K562 (cell line): Measurements from ENCODE around the gene CREB3L2. TPM values are rescaled to one million over a fixed set of nuclear protein-coding genes. Genes with fewer than 3 reads are reported as not detected.

Experiments
- ARID2 ChIP-seq: fragments of 450-650 bp; IDR thresholded peaks from 2 replicates; pipeline ENCODE4 v1.6.1; 2017; ENCODE audit warnings: antibody characterized with exemption, mild to moderate bottlenecking
- BRCA1 ChIP-seq, 2 experiments: fragments of 450-650 bp in 1 of 2; sonication (generic) in 1 of 2; formaldehyde crosslinking in 1 of 2; IDR thresholded peaks; 2 replicates each; pipeline versions ENCODE4 v1.5.0 to v1.6.1; 2017 to 2020; ENCODE audit warnings: mild to moderate bottlenecking in 1 of 2, missing genetic modification reagents in 1 of 2
- DACH1 ChIP-seq: fragments of 450-650 bp; IDR thresholded peaks from 2 replicates; pipeline ENCODE4 v1.6.1; 2018; ENCODE audit not compliant: partially characterized antibody
- ESRRB ChIP-seq: fragments of 250-450 bp; sonication (Bioruptor Pico); IDR thresholded peaks from 2 replicates; pipeline ENCODE4 v1.5.0; 2020; ENCODE audit warnings: mild to moderate bottlenecking, moderate library complexity, borderline replicate concordance
- FIP1L1 ChIP-seq: fragments of 200-400 bp; formaldehyde crosslinking; IDR thresholded peaks from 2 replicates; pipeline ENCODE4 v1.6.1; 2018; ENCODE audit warnings: mild to moderate bottlenecking, low read depth, low read length; ENCODE audit not compliant: poor library complexity, severe bottlenecking
- FOXK2 ChIP-seq, 2 experiments: fragments of 450-650 bp; IDR thresholded peaks in 1 of 2; conservative IDR thresholded peaks in 1 of 2; 2 replicates each; pipeline ENCODE4 v1.6.1; 2016; ENCODE audit warnings: low read depth in 2 of 2, mild to moderate bottlenecking in 1 of 2
- GTF2E2 ChIP-seq: fragments of 200-800 bp; sonication (Bioruptor generic); IDR thresholded peaks from 2 replicates; pipeline ENCODE4 v1.6.1; 2016; ENCODE audit warnings: missing genetic modification characterization, missing compliant biosample characterization
- HNRNPK ChIP-seq: fragments of 200-400 bp; formaldehyde crosslinking; IDR thresholded peaks from one replicate; pipeline ENCODE4 v1.6.1; 2018; ENCODE audit warnings: mild to moderate bottlenecking, low read depth, low read length; ENCODE audit not compliant: poor library complexity, severe bottlenecking
- KDM5B ChIP-seq: fragments of 200-600 bp; sonication (generic); IDR thresholded peaks from 2 replicates; pipeline ENCODE4 v1.6.1; 2012; ENCODE audit warnings: low read depth, mild to moderate bottlenecking, moderate library complexity, low read length, control low read depth, inconsistent platforms; ENCODE audit not compliant: insufficient replicate concordance
- MXD1 ChIP-seq: fragments of 250-450 bp; sonication (Bioruptor Pico); IDR thresholded peaks from 2 replicates; pipeline ENCODE4 v1.8.0; 2021; ENCODE audit warnings: borderline replicate concordance, mild to moderate bottlenecking, moderate library complexity; ENCODE audit not compliant: poor library complexity, severe bottlenecking
- NFE2 ChIP-seq: IDR thresholded peaks from 2 replicates; pipeline ENCODE4 v1.6.1; 2014; ENCODE audit warnings: antibody characterized with exemption, low read depth
- NR2C1 ChIP-seq, 2 experiments: fragments of 450-650 bp; IDR thresholded peaks; 2 replicates each; pipeline ENCODE4 v1.6.1; 2017; ENCODE audit warnings: mild to moderate bottlenecking in 2 of 2, antibody characterized with exemption in 1 of 2, inconsistent platforms in 1 of 2, missing compliant biosample characterization in 1 of 2, missing genetic modification characterization in 1 of 2
- PURB ChIP-seq: sonication (generic); formaldehyde crosslinking; IDR thresholded peaks from 2 replicates; pipeline ENCODE4 v1.9.0; 2021; ENCODE audit warnings: low read depth, mild to moderate bottlenecking, missing genetic modification reagents
- RAD51 ChIP-seq: fragments of 450-650 bp; IDR thresholded peaks from 2 replicates; pipeline ENCODE4 v1.7.1; 2016; ENCODE audit warnings: low read depth, mild to moderate bottlenecking, borderline replicate concordance
- TARDBP ChIP-seq: fragments of 450-650 bp; IDR thresholded peaks from 2 replicates; pipeline ENCODE4 v1.6.1; 2016
- TGIF2 ChIP-seq: sonication (generic); formaldehyde crosslinking; IDR thresholded peaks from 2 replicates; pipeline ENCODE4 v1.8.1; 2022; ENCODE audit warnings: mild to moderate bottlenecking, missing genetic modification reagents, moderate library complexity
- XRCC3 ChIP-seq: fragments of 450-650 bp; IDR thresholded peaks from 2 replicates; pipeline ENCODE4 v1.6.1; 2017; ENCODE audit warnings: mild to moderate bottlenecking, moderate library complexity
- ZBTB1 ChIP-seq: sonication (generic); formaldehyde crosslinking; IDR thresholded peaks from 2 replicates; pipeline ENCODE4 v1.8.1; 2023; ENCODE audit warnings: missing genetic modification reagents, low read depth, mild to moderate bottlenecking, borderline replicate concordance
- ZNF146 ChIP-seq: IDR thresholded peaks from one replicate; pipeline ENCODE4 v1.6.1; 2018; ENCODE audit warnings: missing compliant biosample characterization; ENCODE audit not compliant: unreplicated experiment
- ZNF175 ChIP-seq: fragments of 200-800 bp; sonication (Bioruptor generic); IDR thresholded peaks from 2 replicates; pipeline ENCODE4 v1.6.1; 2016; ENCODE audit warnings: low read depth, mild to moderate bottlenecking, missing genetic modification characterization, missing compliant biosample characterization
- ZNF212 ChIP-seq: fragments of 450-650 bp; formaldehyde crosslinking; IDR thresholded peaks from 2 replicates; pipeline ENCODE4 v1.4.0; 2020; ENCODE audit warnings: mild to moderate bottlenecking
- ZNF217 ChIP-seq: sonication (generic); formaldehyde crosslinking; IDR thresholded peaks from 2 replicates; pipeline ENCODE4 v1.8.0; 2022; ENCODE audit warnings: mild to moderate bottlenecking, missing genetic modification reagents
- ZNF347 ChIP-seq: fragments of 450-650 bp; formaldehyde crosslinking; IDR thresholded peaks from 2 replicates; pipeline ENCODE4 v1.4.0; 2020; ENCODE audit warnings: low read depth, mild to moderate bottlenecking, moderate library complexity
- ZNF408 ChIP-seq: fragments of 250-450 bp; sonication (Bioruptor Pico); IDR thresholded peaks from 2 replicates; pipeline ENCODE4 v1.4.0; 2020; ENCODE audit warnings: low read depth, mild to moderate bottlenecking, moderate library complexity
- ZNF507 ChIP-seq: conservative IDR thresholded peaks from 2 replicates; pipeline ENCODE4 v1.6.1; 2017; ENCODE audit warnings: missing genetic modification characterization, missing compliant biosample characterization
- polyA plus RNA-seq, 8 experiments: library from polyadenylated mRNA; depleted of rRNA in 4 of 8; stranded (reverse) in 5 of 8; unstranded in 3 of 8; fragments of >200 nt; fragmentation: Nextera tagmentation in 2 of 8; fragmentation: Illumina TruSeq in 1 of 8; extraction: Ambion mirVana in 2 of 8; extraction: Trizol in 1 of 8; gene quantifications; 2 replicates each; pipeline versions ENCODE4 v1.2.1 to v1.2.3, GENCODE V29; 2011 to 2014; ENCODE audit warnings: inconsistent platforms in 1 of 8, missing spikeins in 1 of 8
- total RNA-seq, 7 experiments: library from RNA; depleted of rRNA in 6 of 7; stranded (reverse); fragments of >200 nt in 6 of 7; fragmentation: Illumina TruSeq in 2 of 7; extraction: Trizol in 2 of 7; gene quantifications; 2 replicates each; pipeline versions ENCODE4 v1.2.1 to v1.2.3, GENCODE V29; 2011 to 2021; ENCODE audit warnings: low replicate concordance in 1 of 7
- TF ChIP-seq, protein P1 (sequence below): fragments of 250-450 bp; sonication (Bioruptor Pico); IDR thresholded peaks from 2 replicates; pipeline ENCODE4 v1.5.0; 2021

The CREB3L2 gene
- total and polyA plus RNA-seq, 9 of the 15 experiments (the other 6 are each of a cell fraction or from before 2014, with no cell fraction given), result 7.1 to 45.6 (median 15.8) TPM

- TF ChIP-seq PURB (CRISPR knock-in tag) (no peak), BRCA1 (IDR thresholded peaks at IDR 0.05) (no peak), BRCA1 (CRISPR knock-in tag; IDR thresholded peaks at IDR 0.05) (no peak), TARDBP (peak; percentile 94), FIP1L1 (no peak), ZNF175 (CRISPR knock-in tag) (peak; percentile 73), KDM5B (peak; percentile 54), MXD1 (no peak), ZBTB1 (CRISPR knock-in tag) (no peak), HNRNPK (no peak), DACH1 (peak; percentile 26), RAD51 (no peak), GTF2E2 (tag) (no peak), NFE2 (peak; percentile 81), ZNF408 (CRISPR knock-in tag) (no peak), ESRRB (no peak), ZNF212 (CRISPR knock-in tag) (no peak), TGIF2 (no peak), ZNF146 (CRISPR knock-in tag) (no peak), ZNF507 (tag) (no peak), ARID2 (no peak), FOXK2 (conservative IDR thresholded peaks at IDR 0.05 in 1 of 2, IDR thresholded peaks at IDR 0.05 in 1 of 2; ENCODE audit: low read depth in 2 of 2) (peak in 1 of 2 experiments; percentile 43; a peak in 2 of 4 replicates), ZNF347 (CRISPR knock-in tag) (no peak), NR2C1 (IDR thresholded peaks at IDR 0.05) (0 out of 2 replicates have a peak, but pooled peaks have one; percentile 19), NR2C1 (tag; IDR thresholded peaks at IDR 0.05) (no peak), ZNF217 (CRISPR knock-in tag) (no peak), XRCC3 (no peak)
- TF ChIP-seq, protein P1, sequence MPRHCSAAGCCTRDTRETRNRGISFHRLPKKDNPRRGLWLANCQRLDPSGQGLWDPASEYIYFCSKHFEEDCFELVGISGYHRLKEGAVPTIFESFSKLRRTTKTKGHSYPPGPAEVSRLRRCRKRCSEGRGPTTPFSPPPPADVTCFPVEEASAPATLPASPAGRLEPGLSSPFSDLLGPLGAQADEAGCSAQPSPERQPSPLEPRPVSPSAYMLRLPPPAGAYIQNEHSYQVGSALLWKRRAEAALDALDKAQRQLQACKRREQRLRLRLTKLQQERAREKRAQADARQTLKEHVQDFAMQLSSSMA (CRISPR knock-in tag), result no peak
These were observed 38.9 kb downstream of the CREB3L2 start (continued) for GRCh38 chr7:137962875-137963507.
